PFSK-1 (cell line): Measurements from ENCODE around the gene STKLD1.

ENCODE experiments used
- POLR2AphosphoS5 ChIP-seq: IDR thresholded peaks from 2 replicates; pipeline ENCODE4 v1.6.1; 2012; ENCODE audit warnings: low read depth, mild to moderate bottlenecking, control low read depth, low read length, moderate library complexity
- REST ChIP-seq, 2 experiments: IDR thresholded peaks; 2 replicates each; pipeline versions ENCODE4 v1.6.1 to v1.8.0; 2011 to 2012; ENCODE audit warnings: low read depth in 2 of 2, low read length in 2 of 2, control low read depth in 1 of 2, inconsistent platforms in 1 of 2, mild to moderate bottlenecking in 1 of 2, moderate library complexity in 1 of 2; ENCODE audit not compliant: insufficient read depth in 1 of 2
- SIN3A ChIP-seq: IDR thresholded peaks from 2 replicates; pipeline ENCODE4 v1.6.1; 2012; ENCODE audit warnings: mild to moderate bottlenecking, low read length, moderate library complexity, borderline replicate concordance; ENCODE audit not compliant: insufficient read depth
- TAF1 ChIP-seq: IDR thresholded peaks from 2 replicates; pipeline ENCODE4 v1.6.1; 2012; ENCODE audit warnings: low read length, control low read depth, borderline replicate concordance; ENCODE audit not compliant: insufficient read depth

- TF ChIP-seq TAF1 = no peak
- no peak for TF ChIP-seq REST (IDR thresholded peaks at IDR 0.05; ENCODE audit: insufficient read depth in 1 of 2, low read depth in 2 of 2, low read length in 2 of 2)
- no peak for TF ChIP-seq POLR2AphosphoS5
- no peak for TF ChIP-seq SIN3A
Observed at GRCh38 chr9:133354766-133355165, 21.4 kb upstream of the STKLD1 start.
